GM20000 (cell line): ENCODE results near the gene FBXO24.

Source experiments
- DNase-seq: peaks from one replicate; pipeline ENCODE4 v3.0.0; 2012; ENCODE audit warnings: low spot score
- TF ChIP-seq, protein P1 (sequence below): IDR thresholded peaks from 2 replicates; pipeline ENCODE4 v1.5.1; 2012; ENCODE audit warnings: mild to moderate bottlenecking, control low read depth; ENCODE audit errors: extremely low read depth, missing control alignments

FBXO24 gene

DNA sequence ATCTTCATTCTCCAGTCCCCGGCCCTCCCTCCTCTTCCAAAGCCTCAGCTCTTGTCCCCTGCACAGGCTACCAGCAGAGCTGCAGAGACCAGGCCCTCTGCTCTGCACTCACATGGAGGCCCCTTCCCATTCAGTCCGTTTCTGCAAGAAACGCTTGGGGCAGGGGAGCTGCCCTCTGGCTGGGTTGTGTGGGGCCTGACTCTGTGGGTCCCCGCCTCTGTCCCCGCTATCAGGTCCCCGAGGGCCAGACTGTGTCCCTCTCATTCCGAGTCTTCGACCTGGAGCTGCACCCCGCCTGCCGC is 17.5 kb downstream of the FBXO24 start:
- no peak for DNase-seq
- TF ChIP-seq, protein P1, sequence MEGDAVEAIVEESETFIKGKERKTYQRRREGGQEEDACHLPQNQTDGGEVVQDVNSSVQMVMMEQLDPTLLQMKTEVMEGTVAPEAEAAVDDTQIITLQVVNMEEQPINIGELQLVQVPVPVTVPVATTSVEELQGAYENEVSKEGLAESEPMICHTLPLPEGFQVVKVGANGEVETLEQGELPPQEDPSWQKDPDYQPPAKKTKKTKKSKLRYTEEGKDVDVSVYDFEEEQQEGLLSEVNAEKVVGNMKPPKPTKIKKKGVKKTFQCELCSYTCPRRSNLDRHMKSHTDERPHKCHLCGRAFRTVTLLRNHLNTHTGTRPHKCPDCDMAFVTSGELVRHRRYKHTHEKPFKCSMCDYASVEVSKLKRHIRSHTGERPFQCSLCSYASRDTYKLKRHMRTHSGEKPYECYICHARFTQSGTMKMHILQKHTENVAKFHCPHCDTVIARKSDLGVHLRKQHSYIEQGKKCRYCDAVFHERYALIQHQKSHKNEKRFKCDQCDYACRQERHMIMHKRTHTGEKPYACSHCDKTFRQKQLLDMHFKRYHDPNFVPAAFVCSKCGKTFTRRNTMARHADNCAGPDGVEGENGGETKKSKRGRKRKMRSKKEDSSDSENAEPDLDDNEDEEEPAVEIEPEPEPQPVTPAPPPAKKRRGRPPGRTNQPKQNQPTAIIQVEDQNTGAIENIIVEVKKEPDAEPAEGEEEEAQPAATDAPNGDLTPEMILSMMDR = no peak

DNA sequence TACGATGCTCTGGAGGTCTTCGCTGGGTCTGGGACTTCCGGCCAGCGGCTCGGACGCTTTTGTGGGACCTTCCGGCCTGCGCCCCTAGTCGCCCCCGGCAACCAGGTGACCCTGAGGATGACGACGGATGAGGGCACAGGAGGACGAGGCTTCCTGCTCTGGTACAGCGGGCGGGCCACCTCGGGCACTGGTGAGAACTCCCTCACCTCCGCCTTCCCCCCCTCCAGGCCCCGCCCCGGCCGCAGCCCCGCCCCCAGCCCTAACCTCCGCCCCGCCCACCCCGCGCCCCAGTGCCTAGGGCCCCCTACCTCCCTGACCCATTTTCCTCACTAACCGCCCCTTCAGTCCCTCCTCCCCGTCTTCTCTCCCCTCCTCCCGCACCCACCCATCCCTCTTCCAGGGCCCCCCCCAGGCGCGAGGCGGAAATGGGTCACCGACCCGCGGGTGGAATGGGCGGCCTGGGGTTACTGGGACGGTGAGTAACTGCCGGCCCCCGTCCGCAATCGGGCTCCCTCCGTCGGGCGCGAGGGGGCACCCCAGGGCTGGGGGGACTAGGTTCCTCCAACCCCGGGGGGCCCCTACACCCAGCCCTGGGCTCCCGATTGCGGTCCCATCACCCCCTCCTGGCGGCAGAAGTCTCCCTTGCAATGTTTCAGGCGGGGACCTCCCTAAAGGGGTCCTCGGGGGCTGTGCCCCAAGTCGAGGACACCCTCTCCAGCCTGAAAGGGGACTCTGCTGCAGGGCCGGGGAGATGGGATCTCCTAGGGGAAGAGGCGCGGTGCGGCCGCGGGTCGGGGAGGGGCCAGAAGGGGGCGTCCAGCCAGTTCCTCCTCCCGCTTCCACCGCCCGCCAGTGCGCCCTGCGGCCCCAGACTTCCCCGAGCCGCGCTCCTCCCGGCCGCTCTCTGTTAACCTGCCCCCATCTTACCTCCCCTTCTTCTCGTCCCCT is 18.2 kb downstream of the FBXO24 start:
- TF ChIP-seq, protein P1 = peak; percentile 39
- peak; percentile 91 for DNase-seq

DNA sequence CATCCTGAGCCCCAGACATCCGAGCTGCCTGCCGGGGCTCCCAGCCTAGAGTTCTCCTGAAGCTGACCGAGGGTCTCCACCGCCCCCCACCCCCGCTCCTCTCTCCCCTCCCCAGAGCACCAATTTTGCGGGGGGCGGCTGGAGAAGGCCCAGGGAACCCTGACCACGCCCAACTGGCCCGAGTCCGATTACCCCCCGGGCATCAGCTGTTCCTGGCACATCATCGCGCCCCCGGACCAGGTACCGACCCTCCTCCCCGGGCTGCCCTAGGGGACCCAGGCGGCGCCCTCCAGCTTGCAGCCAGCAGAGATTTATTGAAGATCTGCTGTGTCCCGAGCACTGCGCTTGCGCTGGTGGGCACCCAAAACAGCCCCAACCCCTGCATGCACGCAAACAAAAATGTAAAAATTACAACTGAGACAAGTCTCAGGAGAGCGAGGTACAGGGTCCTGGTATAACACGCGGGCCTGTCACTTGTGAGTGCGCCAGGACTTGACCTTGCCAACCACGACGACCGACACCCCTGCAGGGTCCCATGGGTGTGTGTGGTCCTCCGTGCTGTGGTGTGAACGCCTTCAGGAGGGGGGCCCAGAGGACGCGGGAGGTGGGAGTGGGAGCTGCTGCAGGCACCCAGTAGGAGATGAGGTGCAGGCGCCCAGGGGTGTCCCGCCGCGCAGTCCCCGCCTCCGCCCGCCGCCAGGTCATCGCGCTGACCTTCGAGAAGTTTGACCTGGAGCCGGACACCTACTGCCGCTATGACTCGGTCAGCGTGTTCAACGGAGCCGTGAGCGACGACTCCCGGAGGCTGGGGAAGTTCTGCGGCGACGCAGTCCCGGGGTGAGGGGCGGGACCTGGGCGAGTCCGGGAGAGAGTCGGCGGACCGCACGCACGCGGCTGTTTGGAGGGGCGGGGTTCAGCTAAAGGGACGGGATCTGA is 19.1 kb downstream of the FBXO24 start:
- DNase-seq = no peak
- TF ChIP-seq, protein P1 = no peak

DNA sequence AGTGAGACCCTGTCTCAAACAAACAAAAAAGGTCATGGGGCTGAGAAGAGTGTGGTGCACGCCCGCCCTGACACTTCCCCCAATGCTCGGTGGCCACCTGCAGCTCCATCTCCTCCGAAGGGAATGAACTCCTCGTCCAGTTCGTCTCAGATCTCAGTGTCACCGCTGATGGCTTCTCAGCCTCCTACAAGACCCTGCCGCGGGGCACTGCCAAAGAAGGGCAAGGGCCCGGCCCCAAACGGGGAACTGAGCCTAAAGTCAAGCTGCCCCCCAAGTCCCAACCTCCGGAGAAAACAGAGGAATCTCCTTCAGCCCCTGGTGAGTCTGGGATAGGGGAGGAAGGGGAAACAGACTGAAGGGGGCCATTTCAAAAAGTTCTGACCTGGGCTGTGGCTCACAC is 20.2 kb downstream of the FBXO24 start:
- DNase-seq = no peak
- TF ChIP-seq, protein P1 = no peak

DNA sequence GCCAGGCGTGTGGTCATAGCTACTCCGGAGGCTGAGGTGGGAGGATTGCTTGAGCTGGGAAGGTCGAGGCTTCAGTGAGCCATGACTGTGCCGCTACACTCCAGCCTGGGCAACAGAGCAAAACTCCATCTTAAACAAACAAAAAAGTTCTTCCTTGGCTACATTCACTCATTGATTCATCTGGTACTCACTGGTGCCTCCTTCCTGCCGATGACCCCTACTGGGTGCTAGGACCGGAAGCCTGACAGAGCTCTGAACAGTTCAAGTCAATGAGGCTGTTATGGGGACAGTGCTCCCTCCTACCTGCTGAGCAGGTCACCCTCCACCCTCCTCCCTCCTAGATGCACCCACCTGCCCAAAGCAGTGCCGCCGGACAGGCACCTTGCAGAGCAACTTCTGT is 21.0 kb downstream of the FBXO24 start:
- TF ChIP-seq, protein P1 = no peak
- DNase-seq = no peak

DNA sequence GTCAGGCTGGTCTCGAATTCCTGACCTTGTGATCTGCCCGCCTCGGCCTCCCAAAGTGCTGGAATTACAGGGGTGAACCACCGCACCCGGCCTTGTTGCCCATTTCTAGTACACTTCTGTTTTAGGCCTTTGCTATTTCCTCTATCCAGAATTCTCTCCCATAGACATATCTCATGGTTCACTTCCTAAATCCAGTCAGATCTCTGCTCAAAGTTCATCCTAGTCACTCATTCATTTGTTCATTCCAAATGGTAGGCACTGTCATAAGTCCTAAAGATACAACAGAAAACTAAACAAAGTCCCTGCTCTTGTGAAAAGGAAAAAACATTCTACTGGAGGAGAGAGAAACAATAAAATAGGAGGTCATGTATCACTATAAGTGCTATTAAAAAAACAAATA is 23.8 kb downstream of the FBXO24 start:
- TF ChIP-seq, protein P1 = no peak
- DNase-seq = no peak
